Measurements from ENCODE around the gene CHAC2. TPM values are rescaled to one million over a fixed set of nuclear protein-coding genes. Genes with fewer than 3 reads are reported as not detected.

The CHAC2 gene
- total and polyA plus RNA-seq, 2 of the 13 experiments (the other 11 are each of a cell fraction or from before 2014, with no cell fraction given), result 1.7 to 10.7 TPM

- TF ChIP-seq MNT (IDR thresholded peaks at IDR 0.05) (0 out of 2 replicates have a peak, but pooled peaks have one; percentile 14), USF2 (IDR thresholded peaks at IDR 0.05; ENCODE audit: low read depth, low read length) (no peak), USF2 (CRISPR knock-in tag; IDR thresholded peaks at IDR 0.05; ENCODE audit: borderline replicate concordance) (no peak), ZNF766 (CRISPR knock-in tag; IDR thresholded peaks at IDR 0.05; ENCODE audit: borderline replicate concordance) (no peak), ZNF354B (CRISPR knock-in tag; IDR thresholded peaks at IDR 0.05) (no peak), MEIS1 (CRISPR knock-in tag; IDR thresholded peaks at IDR 0.05; ENCODE audit: borderline replicate concordance) (0 out of 2 replicates have a peak, but pooled peaks have one; percentile 18), ZNF235 (CRISPR knock-in tag; IDR thresholded peaks at IDR 0.05; ENCODE audit: borderline replicate concordance) (no peak), NFIC (IDR thresholded peaks at IDR 0.05; ENCODE audit: low read length) (peak; percentile 70), HIVEP1 (CRISPR knock-in tag; IDR thresholded peaks at IDR 0.05) (peak; percentile 75), PHF5A (CRISPR knock-in tag; IDR thresholded peaks at IDR 0.05; ENCODE audit: low read depth, unreplicated experiment) (no peak), CREB3 (CRISPR knock-in tag; IDR thresholded peaks at IDR 0.05) (no peak), ZNF7 (CRISPR knock-in tag; IDR thresholded peaks at IDR 0.05) (no peak), KLF9 (CRISPR knock-in tag; IDR thresholded peaks at IDR 0.05; ENCODE audit: low read depth) (no peak), ZNF580 (CRISPR knock-in tag; IDR thresholded peaks at IDR 0.05; ENCODE audit: borderline replicate concordance, low read depth) (no peak), MAFG (CRISPR knock-in tag; IDR thresholded peaks at IDR 0.05) (no peak), U2AF1 (optimal IDR thresholded peaks at IDR 0.05; ENCODE audit: low read depth, low read length) (no peak), TFDP2 (CRISPR knock-in tag; IDR thresholded peaks at IDR 0.05) (no peak; the same call in 1 of the 2 replicates), ZNF24 (IDR thresholded peaks at IDR 0.05) (0 out of 2 replicates have a peak, but pooled peaks have one; percentile 9), ZMYM2 (CRISPR knock-in tag; IDR thresholded peaks at IDR 0.05) (no peak), HCFC1 (IDR thresholded peaks at IDR 0.05; ENCODE audit: low read depth, low read length) (peak; percentile 83), NBN (conservative IDR thresholded peaks at IDR 0.05) (no peak), TBX2 (CRISPR knock-in tag; IDR thresholded peaks at IDR 0.05; ENCODE audit: borderline replicate concordance) (peak; percentile 65; the same call in 1 of the 2 replicates), MAX (IDR thresholded peaks at IDR 0.05) (peak; percentile 20), NFKB2 (CRISPR knock-in tag; IDR thresholded peaks at IDR 0.05; ENCODE audit: borderline replicate concordance) (peak; percentile 77; the same call in 1 of the 2 replicates), ZNF383 (CRISPR knock-in tag; IDR thresholded peaks at IDR 0.05; ENCODE audit: borderline replicate concordance) (no peak)
Measured at GRCh38 chr2:53767405-53768241, at the start of gene CHAC2 (continued).
